Activated CD4-positive, alpha-beta memory T cell treated with anti-CD3 and anti-CD28 coated beads, Interleukin-2, amount 10 ng/mL, durations not matched to agents 7 days and 5 days (primary cell): Measurements from ENCODE around the gene ERC1. TPM values are rescaled to one million over a fixed set of nuclear protein-coding genes. Genes with fewer than 3 reads are reported as not detected.
"Not testable (repeated sequence)": the region's sequence is repeated elsewhere in the genome, so short reads cannot be mapped to it uniquely, and the experiment has no call there.

Source experiments
- CTCF ChIA-PET: fragments of 350-600 bp; sonication (Branson Sonifier 250); formaldehyde crosslinking; loops from one replicate; lab custom pipeline; 2021; ENCODE audit warnings: antibody characterized with exemption, inconsistent platforms; lab: Charles Lee
- POLR2A ChIA-PET: fragments of 350-600 bp; sonication (Branson Sonifier 250); formaldehyde crosslinking; loops from one replicate; lab custom pipeline; 2021; ENCODE audit warnings: antibody characterized with exemption; lab: Charles Lee
- DNase-seq: peaks from one replicate; pipeline ENCODE4 v3.0.0-alpha.2; 2020
- H3K27ac Mint-ChIP-seq: one replicate; pipeline ENCODE4 v1.8.0; 2021; ENCODE audit warnings: mild to moderate bottlenecking, mixed read lengths
- H3K27me3 Mint-ChIP-seq: one replicate; pipeline ENCODE4 v1.8.0; 2021; ENCODE audit warnings: mixed read lengths
- H3K36me3 Mint-ChIP-seq: one replicate; pipeline ENCODE4 v1.8.0; 2021; ENCODE audit warnings: low read depth, mixed read lengths
- H3K4me1 Mint-ChIP-seq: one replicate; pipeline ENCODE4 v1.8.0; 2021; ENCODE audit warnings: mixed read lengths
- H3K4me3 Mint-ChIP-seq: one replicate; pipeline ENCODE4 v1.8.0; 2021; ENCODE audit warnings: mild to moderate bottlenecking, mixed read lengths
- H3K9me3 Mint-ChIP-seq: one replicate; pipeline ENCODE4 v1.8.0; 2021; ENCODE audit warnings: mixed read lengths
- total RNA-seq, 2 experiments: library from RNA; stranded (reverse); gene quantifications; one replicate each; pipeline ENCODE4 v1.2.3, GENCODE V29; 2021

The ERC1 gene
- total RNA-seq, 2 experiments from 2014 or later = 33.5 to 37.9 TPM

DNA sequence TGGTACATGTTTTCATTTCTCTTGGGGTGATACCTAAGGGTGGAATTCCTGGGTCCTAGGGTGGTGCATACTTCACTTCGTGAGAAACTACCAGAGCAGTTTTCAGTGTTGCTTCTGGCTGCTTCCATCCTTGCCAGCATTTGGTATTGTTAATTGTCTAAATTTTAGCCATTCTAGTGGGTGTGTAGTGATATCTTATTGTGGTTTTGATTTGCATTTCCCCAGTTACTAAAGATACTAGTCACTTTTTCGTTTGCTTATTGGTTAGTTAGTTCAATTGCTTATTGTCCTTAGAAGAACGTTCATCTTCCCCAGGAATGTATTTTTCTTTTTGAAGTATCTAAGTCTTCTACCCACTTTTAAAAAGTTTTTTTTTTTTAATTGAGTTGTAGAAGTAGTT, 80.2 kb downstream of the ERC1 start:
- Mint-ChIP-seq H3K9me3 (no peaks in the 10 kb centered on the region), H3K36me3 (no peaks in the 10 kb centered on the region), H3K27me3 (no peaks in the 10 kb centered on the region), H3K27ac (no peak overlapping the region), H3K4me1 (peaks cover 3% of the 10 kb centered on the region), H3K4me3 (no peak overlapping the region)
- DNase-seq = no peak
- POLR2A ChIA-PET = no interaction called here
- CTCF ChIA-PET = no interaction called here

DNA sequence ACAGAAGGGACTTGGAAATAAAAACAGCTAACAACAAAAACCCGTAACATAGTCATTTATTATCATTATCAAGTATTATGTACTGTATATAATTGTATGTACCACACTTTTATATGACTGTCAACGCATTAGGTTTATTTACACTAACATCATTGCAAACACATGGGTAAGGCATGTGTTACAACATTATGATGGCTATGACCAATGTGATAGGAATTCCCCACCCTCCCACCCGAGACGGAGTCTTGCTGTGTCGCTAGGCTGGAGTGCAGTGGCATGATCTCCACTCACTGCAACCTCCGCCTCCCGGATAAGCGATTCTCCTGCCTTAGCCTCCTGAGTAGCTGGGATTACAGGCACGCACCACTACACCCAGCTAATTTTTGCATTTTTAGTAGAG, 82.6 kb downstream of the ERC1 start:
- Mint-ChIP-seq H3K27me3 (no peaks in the 10 kb centered on the region), H3K27ac (no peak overlapping the region), H3K4me3 (no peak overlapping the region), H3K9me3 (no peaks in the 10 kb centered on the region), H3K36me3 (no peaks in the 10 kb centered on the region), H3K4me1 (peaks cover 3% of the 10 kb centered on the region)
- ChIA-PET CTCF (no interaction called here), POLR2A (no interaction called here)
- DNase-seq = no peak

DNA sequence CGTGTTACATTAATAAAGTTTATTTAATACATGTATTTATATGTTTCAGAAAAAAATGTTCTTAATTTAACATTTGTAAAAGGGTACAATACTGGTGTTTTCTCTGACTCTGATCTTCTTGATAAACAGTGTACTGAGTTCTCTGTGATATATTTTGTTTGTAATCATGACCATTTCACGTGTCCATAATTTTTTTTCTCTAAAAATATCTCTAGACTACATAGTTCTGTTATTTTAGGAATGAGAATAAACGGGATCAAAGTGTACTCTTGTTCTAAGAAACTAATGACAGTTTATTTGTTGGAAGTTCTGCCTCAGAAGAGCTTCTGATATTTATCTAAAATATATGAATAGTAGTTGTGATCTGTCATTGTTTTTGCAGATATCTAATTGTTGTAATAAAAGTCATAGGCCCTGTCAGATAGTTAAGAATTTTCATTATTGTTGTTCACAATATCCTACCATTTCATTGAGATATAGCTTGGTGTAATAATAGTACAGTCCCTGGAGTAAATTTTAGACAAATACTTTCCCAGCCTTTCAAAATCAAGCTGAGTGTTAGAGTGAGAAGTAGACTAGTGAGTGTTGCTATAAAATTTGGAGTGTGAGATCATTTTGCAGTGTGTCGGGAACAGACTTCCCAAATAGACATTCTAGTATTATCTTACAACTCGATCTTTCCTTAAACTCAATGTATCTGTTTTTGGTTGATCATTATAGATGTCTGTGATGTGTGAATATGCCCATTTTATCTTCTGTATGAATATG, 86.2 kb downstream of the ERC1 start:
- H3K9me3 Mint-ChIP-seq = no peaks in the 10 kb centered on the region
- CTCF ChIA-PET = interaction anchor here (1.7 kb wide), 1 partner anchor 16 kb away, joined by 7 read pairs; no protein-coding TSS in a partner anchor
- no peak overlapping the region for H3K4me3 Mint-ChIP-seq
- H3K27ac Mint-ChIP-seq = no peak overlapping the region
- H3K36me3 Mint-ChIP-seq = peaks cover 2% of the 10 kb centered on the region
- DNase-seq = no peak
- no peaks in the 10 kb centered on the region for H3K4me1 Mint-ChIP-seq
- POLR2A ChIA-PET = interaction anchor here (0.6 kb wide), 1 partner anchor 300 kb away, joined by 4 read pairs; no protein-coding TSS in a partner anchor
- no peaks in the 10 kb centered on the region for H3K27me3 Mint-ChIP-seq

DNA sequence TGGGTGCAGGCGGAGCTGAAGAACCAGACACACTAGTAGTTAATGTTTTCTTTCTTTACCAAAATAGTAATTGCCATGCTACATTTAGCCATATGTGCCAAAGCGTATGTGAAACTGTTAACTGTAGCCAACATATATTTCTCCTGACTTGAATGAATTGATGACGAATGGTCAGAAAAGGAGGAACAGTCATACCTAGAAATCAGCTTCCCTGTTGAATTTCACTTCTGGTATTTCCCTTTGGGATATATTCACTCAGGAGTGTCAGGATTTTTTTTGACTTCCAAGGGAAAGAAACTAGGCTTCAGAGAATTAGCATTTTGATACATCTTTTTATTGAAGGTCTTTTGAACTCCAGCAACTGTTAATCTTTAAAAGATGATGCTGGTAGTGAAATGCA, 87.0 kb downstream of the ERC1 start:
- POLR2A ChIA-PET = no interaction called here
- H3K27me3 Mint-ChIP-seq = no peaks in the 10 kb centered on the region
- CTCF ChIA-PET = interaction anchor here (0.7 to 1.7 kb wide), 2 partner anchors 15 to 778 kb away, joined by 3 to 7 read pairs; no protein-coding TSS in a partner anchor

DNA sequence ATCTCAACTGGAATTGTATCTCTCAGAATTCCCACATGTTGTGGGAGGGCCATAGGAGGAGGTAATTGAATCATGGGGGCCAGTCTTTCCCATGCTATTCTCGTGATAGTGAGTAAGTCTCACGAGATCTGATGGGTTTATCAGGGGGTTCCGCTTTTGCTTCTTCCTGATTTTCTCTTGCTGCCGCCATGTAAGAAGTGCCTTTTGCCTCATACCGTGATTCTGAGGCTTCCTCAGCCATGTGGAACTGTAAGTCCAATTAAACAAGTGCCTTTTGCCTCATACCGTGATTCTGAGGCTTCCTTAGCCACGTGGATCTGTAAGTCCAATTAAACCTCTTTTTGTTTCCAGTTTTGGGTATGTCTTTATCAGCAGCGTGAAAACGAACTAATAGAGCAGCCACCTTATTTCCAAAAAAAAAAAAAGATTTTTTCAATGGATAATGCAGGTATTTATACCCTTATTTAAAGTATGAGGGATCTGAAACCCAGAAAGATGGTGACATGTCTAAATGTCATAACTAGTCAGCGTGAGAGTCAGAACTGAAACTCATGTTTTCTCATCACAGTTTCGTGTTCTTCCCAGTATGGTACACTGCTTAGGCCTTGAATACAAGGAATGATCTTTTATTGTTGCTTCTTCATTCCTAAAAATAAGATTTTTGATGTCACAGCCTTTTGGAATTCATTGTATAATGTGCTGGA, 89.6 kb downstream of the ERC1 start:
- no peaks in the 10 kb centered on the region for H3K9me3 Mint-ChIP-seq
- H3K4me1 Mint-ChIP-seq = no peaks in the 10 kb centered on the region
- CTCF ChIA-PET = interaction anchor here (1.1 kb wide), 1 partner anchor 37 kb away, joined by 3 read pairs; no protein-coding TSS in a partner anchor
- POLR2A ChIA-PET = no interaction called here
- no peak overlapping the region for H3K4me3 Mint-ChIP-seq
- H3K36me3 Mint-ChIP-seq = peaks cover 2% of the 10 kb centered on the region
- H3K27ac Mint-ChIP-seq = no peak overlapping the region
- no peaks in the 10 kb centered on the region for H3K27me3 Mint-ChIP-seq
- no peak for DNase-seq

More for the DNA sequence above, 87.0 kb downstream of the ERC1 start:
- Mint-ChIP-seq H3K27ac (no peak overlapping the region), H3K4me1 (no peaks in the 10 kb centered on the region), H3K36me3 (peaks cover 2% of the 10 kb centered on the region), H3K4me3 (no peak overlapping the region), H3K9me3 (no peaks in the 10 kb centered on the region)
- no peak for DNase-seq

DNA sequence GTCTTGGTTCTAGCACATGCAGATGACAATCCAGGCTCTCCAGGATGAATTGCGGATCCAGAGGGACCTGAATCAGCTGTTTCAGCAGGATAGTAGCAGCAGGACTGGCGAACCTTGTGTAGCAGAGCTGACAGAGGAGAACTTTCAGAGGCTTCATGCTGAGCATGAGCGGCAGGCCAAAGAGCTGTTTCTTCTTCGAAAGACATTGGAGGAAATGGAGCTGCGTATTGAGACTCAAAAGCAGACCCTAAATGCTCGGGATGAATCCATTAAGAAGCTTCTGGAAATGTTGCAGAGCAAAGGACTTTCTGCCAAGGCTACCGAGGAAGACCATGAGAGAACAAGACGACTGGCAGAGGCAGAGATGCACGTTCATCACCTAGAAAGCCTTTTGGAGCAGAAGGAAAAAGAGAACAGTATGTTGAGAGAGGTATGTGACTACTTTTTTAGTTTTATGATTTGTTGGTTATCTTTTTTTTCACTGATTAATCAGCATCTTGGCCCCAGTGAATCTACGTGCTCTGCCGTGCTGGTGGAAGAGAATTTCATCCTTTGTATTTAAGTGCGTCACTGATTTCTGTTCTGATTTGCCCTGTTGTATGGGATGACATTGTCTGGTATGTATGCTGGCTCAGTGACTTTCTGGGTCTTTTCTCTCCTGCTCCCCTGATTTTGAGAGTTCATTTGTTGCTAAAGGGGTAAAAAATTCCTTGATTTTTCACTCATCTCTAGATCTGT, 92.3 kb downstream of the ERC1 start:
- no peaks in the 10 kb centered on the region for H3K4me1 Mint-ChIP-seq
- H3K27ac Mint-ChIP-seq = no peak overlapping the region
- ChIA-PET POLR2A (interaction anchor here (0.6 kb wide), 1 partner anchor 72 kb away, joined by 3 read pairs; no protein-coding TSS in a partner anchor), CTCF (interaction anchor here (1.2 to 1.3 kb wide), 2 partner anchors 10 to 500 kb away, joined by 3 to 7 read pairs; no protein-coding TSS in a partner anchor)
- H3K4me3 Mint-ChIP-seq = no peak overlapping the region
- no peaks in the 10 kb centered on the region for H3K27me3 Mint-ChIP-seq
- DNase-seq = no peak
- peaks cover 2% of the 10 kb centered on the region for H3K36me3 Mint-ChIP-seq
- no peaks in the 10 kb centered on the region for H3K9me3 Mint-ChIP-seq

DNA sequence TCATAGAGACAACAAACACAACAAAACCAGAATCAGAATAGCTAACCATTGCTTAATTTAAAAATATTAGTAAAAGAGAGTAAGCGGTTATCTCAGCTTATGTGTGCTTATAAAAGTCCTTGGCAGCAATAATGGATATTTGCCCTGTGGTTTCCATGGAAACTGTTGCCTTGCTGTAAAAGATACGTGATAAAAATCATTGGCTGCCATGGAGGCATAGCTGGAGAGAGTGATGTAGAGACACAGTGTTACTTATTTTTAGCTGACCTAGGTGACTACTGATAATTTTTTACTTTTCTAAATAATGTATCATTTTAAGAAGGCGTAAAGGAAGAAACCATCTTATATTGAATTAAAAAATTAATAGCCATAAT, 92.9 kb downstream of the ERC1 start:
- Mint-ChIP-seq H3K27me3 (no peaks in the 10 kb centered on the region), H3K4me1 (no peaks in the 10 kb centered on the region), H3K4me3 (no peak overlapping the region), H3K36me3 (peaks cover 2% of the 10 kb centered on the region), H3K27ac (no peak overlapping the region), H3K9me3 (no peaks in the 10 kb centered on the region)
- POLR2A ChIA-PET = no interaction called here
- CTCF ChIA-PET = interaction anchor here (1.2 kb wide), 1 partner anchor 499 kb away, joined by 3 read pairs; no protein-coding TSS in a partner anchor
- DNase-seq = no peak

DNA sequence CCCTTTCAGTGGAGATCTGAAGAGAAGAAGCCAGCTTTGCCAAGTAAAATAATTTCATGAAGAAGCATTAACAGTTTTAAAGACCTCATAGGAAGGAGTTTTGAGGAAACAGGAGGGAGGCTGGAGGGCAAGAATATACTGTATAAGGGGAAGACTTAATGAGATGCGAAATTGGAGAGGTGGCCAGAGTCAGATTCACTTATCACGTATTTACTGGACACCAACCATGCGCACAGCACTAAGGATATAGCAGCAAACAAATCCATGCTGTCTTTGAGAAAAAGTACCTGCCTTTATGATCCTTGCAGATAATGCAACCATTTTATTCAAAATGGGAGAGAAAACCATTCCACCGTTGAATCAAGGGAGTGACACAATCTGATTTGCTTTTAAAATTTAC, 100.3 kb downstream of the ERC1 start:
- CTCF ChIA-PET = no interaction called here
- Mint-ChIP-seq H3K9me3 (no peaks in the 10 kb centered on the region), H3K4me1 (peaks cover 3% of the 10 kb centered on the region), H3K4me3 (no peak overlapping the region), H3K36me3 (no peaks in the 10 kb centered on the region), H3K27ac (no peak overlapping the region), H3K27me3 (no peaks in the 10 kb centered on the region)
- POLR2A ChIA-PET = no interaction called here
- no peak for DNase-seq

DNA sequence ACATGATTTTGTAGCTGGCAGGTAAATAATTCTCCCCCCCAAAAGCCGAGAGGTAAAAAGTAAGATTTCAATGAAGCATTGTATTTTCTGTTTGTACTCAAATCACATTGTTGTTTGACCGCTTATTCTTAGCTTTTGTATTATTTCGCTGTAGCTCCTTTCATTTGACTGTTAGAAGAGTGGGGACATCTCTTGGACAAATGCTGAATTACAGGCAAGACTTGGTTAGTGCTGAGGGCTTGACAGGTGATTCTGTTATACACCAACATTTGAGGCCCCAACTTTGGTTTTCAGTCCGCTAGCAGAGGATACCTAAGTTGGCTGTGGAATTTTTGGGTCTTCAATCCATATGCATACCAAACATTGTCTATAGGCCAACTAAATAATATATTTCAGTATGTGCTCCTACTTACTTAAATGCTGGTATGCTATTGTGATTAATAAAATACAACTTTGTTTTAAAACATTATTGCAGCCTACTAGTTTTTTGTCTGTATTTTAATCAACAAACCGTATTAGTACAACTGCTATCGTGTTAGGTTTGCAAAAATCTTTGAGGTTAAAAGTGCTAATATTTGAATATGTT, 102.2 kb downstream of the ERC1 start:
- Mint-ChIP-seq H3K4me3 (no peak overlapping the region), H3K4me1 (peaks cover 6% of the 10 kb centered on the region), H3K9me3 (no peaks in the 10 kb centered on the region), H3K27me3 (no peaks in the 10 kb centered on the region), H3K27ac (no peak overlapping the region), H3K36me3 (no peaks in the 10 kb centered on the region)
- DNase-seq = peak; percentile 24
- POLR2A ChIA-PET = interaction anchor here (1.0 kb wide), 1 partner anchor 31 kb away, joined by 3 read pairs; no protein-coding TSS in a partner anchor
- CTCF ChIA-PET = interaction anchor here (0.6 to 1.8 kb wide), 33 partner anchors 9 to 530 kb away, joined by 3 to 11 read pairs (median 5); partner anchors contain the start of gene RAD52

DNA sequence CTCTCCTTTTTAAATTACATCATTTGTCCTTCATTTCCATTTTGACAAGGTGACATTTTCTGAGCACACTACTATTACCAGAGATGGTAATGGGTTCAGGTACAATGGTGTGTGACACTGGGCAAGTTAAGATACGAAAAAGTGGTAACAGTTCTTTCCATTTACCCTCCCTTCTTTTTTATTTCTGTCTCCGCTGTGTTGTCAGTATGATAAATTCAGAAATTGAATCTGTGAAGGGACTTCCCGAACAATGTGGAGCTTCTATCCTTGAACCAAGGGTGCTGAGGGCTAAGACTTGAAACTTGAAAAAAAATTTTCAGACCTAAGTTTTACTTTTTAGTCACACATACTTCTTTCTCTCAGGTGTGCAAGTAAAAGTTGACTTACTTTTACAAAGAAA, 103.7 kb downstream of the ERC1 start:
- Mint-ChIP-seq H3K36me3 (no peaks in the 10 kb centered on the region), H3K4me3 (no peak overlapping the region), H3K4me1 (peaks cover 18% of the 10 kb centered on the region), H3K27ac (no peak overlapping the region), H3K27me3 (no peaks in the 10 kb centered on the region), H3K9me3 (no peaks in the 10 kb centered on the region)
- POLR2A ChIA-PET = no interaction called here
- no peak for DNase-seq
- CTCF ChIA-PET = no interaction called here

DNA sequence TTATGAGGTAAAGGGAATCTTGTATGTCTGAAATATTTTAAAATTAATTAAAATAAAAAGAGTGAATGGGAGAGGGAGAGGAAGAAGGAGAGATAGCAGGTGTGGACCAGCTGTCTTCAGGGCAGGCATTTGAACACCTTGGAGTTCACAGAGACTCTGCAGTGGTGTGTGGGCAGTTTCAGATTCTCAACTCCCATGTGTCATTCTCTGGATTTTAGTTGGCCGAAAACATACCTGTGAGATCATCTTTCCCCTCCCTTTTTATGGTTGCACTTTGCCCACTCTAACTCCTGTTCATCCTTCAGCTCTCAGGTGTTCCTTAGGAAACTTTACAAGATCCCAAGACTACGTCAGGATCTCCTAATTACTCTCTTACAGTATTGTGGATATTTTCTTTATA, 108.1 kb downstream of the ERC1 start:
- ChIA-PET CTCF (no interaction called here), POLR2A (no interaction called here)
- no peaks in the 10 kb centered on the region for H3K9me3 Mint-ChIP-seq
- no peak overlapping the region for H3K4me3 Mint-ChIP-seq
- H3K27ac Mint-ChIP-seq = no peak overlapping the region
- H3K27me3 Mint-ChIP-seq = no peaks in the 10 kb centered on the region
- no peaks in the 10 kb centered on the region for H3K36me3 Mint-ChIP-seq
- no peak for DNase-seq
- H3K4me1 Mint-ChIP-seq = peaks cover 25% of the 10 kb centered on the region

DNA sequence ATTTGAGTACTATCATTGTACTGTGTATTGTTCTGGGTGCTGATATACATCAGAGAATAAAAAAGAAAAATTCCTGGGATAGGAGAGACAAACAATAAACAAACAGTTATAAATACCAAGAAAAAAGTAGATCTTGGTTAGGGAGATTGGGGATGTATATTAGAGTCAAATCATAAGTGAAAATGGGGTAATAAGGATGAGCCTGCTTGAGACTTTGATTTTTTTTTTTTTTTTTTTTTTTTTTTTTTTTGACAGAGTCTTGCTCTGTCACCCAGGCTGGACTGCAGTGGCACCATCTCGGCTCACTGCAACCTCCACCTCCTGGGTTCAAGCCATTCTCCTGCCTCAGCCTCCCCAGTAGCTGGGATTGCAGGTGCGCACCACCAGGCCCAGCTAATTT, 108.6 kb downstream of the ERC1 start:
- H3K9me3 Mint-ChIP-seq, H3K27ac Mint-ChIP-seq, DNase-seq, POLR2A ChIA-PET, H3K36me3 Mint-ChIP-seq, H3K27me3 Mint-ChIP-seq, H3K4me3 Mint-ChIP-seq: not testable (repeated sequence)
- H3K4me1 Mint-ChIP-seq = peaks cover 24% of the 10 kb centered on the region
- CTCF ChIA-PET = interaction anchor here (0.7 kb wide), 1 partner anchor 103 kb away, joined by 5 read pairs; no protein-coding TSS in a partner anchor
